GM23338 (cell line): ENCODE results near the gene ARMC5. TPM values are rescaled to one million over a fixed set of nuclear protein-coding genes. Genes with fewer than 3 reads are reported as not detected.

Source experiments
- ATAC-seq: fragments of 200-7000 bp; cut with Tn5 transposase; 3 replicates; pipeline ENCODE4 v1.9.1; 2020
- DNase-seq: peaks from one replicate; pipeline ENCODE4 v3.0.0-alpha.2; 2015; ENCODE audit warnings: low spot score
- H2AFZ ChIP-seq: fragments of 200-600 bp; sonication (generic); 2 replicates; pipeline ENCODE4 v1.8.0; 2016; ENCODE audit warnings: antibody characterized with exemption, mild to moderate bottlenecking, moderate library complexity
- H3F3A ChIP-seq: fragments of 200-600 bp; sonication (generic); replicated peaks from 2 replicates; pipeline ENCODE4 v1.8.0; 2017; ENCODE audit warnings: antibody characterized with exemption, mixed run types, low read depth
- H3K27ac ChIP-seq: fragments of 200-600 bp; sonication (generic); 2 replicates; pipeline ENCODE4 v1.6.1; 2016; ENCODE audit warnings: low read depth
- H3K27me3 ChIP-seq: fragments of 200-600 bp; sonication (generic); 2 replicates; pipeline ENCODE4 v1.8.0; 2016; ENCODE audit warnings: mild to moderate bottlenecking, mixed run types, moderate library complexity; ENCODE audit not compliant: insufficient read depth
- H3K36me3 ChIP-seq: fragments of 200-600 bp; sonication (generic); 2 replicates; pipeline ENCODE4 v1.8.0; 2016; ENCODE audit warnings: mild to moderate bottlenecking; ENCODE audit not compliant: insufficient read depth
- H3K4me1 ChIP-seq: fragments of 200-600 bp; sonication (generic); 2 replicates; pipeline ENCODE4 v1.8.0; 2016; ENCODE audit warnings: mild to moderate bottlenecking, moderate library complexity; ENCODE audit not compliant: insufficient read depth
- H3K4me2 ChIP-seq: fragments of 200-600 bp; sonication (generic); 2 replicates; pipeline ENCODE4 v1.7.1; 2017; ENCODE audit warnings: mixed run types
- H3K4me3 ChIP-seq: fragments of 200-600 bp; sonication (generic); 2 replicates; pipeline ENCODE4 v1.6.1; 2016; ENCODE audit warnings: mixed run types
- H3K79me2 ChIP-seq: fragments of 200-600 bp; sonication (generic); replicated peaks from 2 replicates; pipeline ENCODE4 v1.8.0; 2017; ENCODE audit warnings: mild to moderate bottlenecking; ENCODE audit not compliant: insufficient read depth
- H3K9me2 ChIP-seq: fragments of 200-600 bp; sonication (generic); 2 replicates; pipeline ENCODE4 v1.8.0; 2017; ENCODE audit not compliant: insufficient read depth
- H4K20me1 ChIP-seq: fragments of 200-600 bp; sonication (generic); replicated peaks from 2 replicates; pipeline ENCODE4 v1.8.0; 2017; ENCODE audit warnings: mild to moderate bottlenecking; ENCODE audit not compliant: insufficient read depth
- H3K27ac Mint-ChIP-seq: 2 replicates; pipeline ENCODE4 v1.8.0; 2020; ENCODE audit warnings: inconsistent platforms, mild to moderate bottlenecking, moderate library complexity, mixed read lengths
- H3K27me3 Mint-ChIP-seq: 3 replicates; pipeline ENCODE4 v1.8.0; 2022; ENCODE audit warnings: low read depth, mild to moderate bottlenecking, moderate library complexity, mixed read lengths, inconsistent platforms; ENCODE audit not compliant: insufficient read depth, poor library complexity
- H3K36me3 Mint-ChIP-seq: 3 replicates; pipeline ENCODE4 v1.8.0; 2021; ENCODE audit warnings: low read depth, mild to moderate bottlenecking, inconsistent platforms, moderate library complexity, mixed read lengths
- H3K4me1 Mint-ChIP-seq: 3 replicates; pipeline ENCODE4 v1.8.0; 2020; ENCODE audit warnings: mild to moderate bottlenecking, inconsistent platforms, mixed read lengths
- H3K4me3 Mint-ChIP-seq: 3 replicates; pipeline ENCODE4 v1.8.0; 2021; ENCODE audit warnings: moderate library complexity, mild to moderate bottlenecking, inconsistent platforms, mixed read lengths
- H3K9me3 Mint-ChIP-seq: 3 replicates; pipeline ENCODE4 v1.8.0; 2020; ENCODE audit warnings: moderate library complexity, mild to moderate bottlenecking, inconsistent platforms, mixed read lengths
- CREB1 ChIP-seq: fragments of 250-450 bp; sonication (Bioruptor Pico); IDR thresholded peaks from 2 replicates; pipeline ENCODE4 v1.5.0; 2020; ENCODE audit warnings: low read depth, mild to moderate bottlenecking, moderate library complexity
- CTCF ChIP-seq, 2 experiments: fragments of 200-600 bp in 1 of 2; sonication (generic) in 1 of 2; conservative IDR thresholded peaks; 2 replicates each; pipeline versions ENCODE4 v1.5.1 to v1.6.1; 2016 to 2017; ENCODE audit warnings: antibody characterized with exemption in 2 of 2, low read depth in 2 of 2, mild to moderate bottlenecking in 2 of 2, moderate library complexity in 1 of 2
- EZH2 ChIP-seq: fragments of 200-600 bp; sonication (generic); IDR thresholded peaks from one replicate; pipeline ENCODE4 v1.8.0; 2017; ENCODE audit warnings: antibody characterized with exemption, mild to moderate bottlenecking, low read depth; ENCODE audit not compliant: unreplicated experiment
- EZH2phosphoT487 ChIP-seq: fragments of 200-600 bp; sonication (generic); IDR thresholded peaks from one replicate; pipeline ENCODE4 v1.8.1; 2018; ENCODE audit warnings: antibody characterized with exemption; ENCODE audit not compliant: unreplicated experiment
- JUNB ChIP-seq: IDR thresholded peaks from one replicate; pipeline ENCODE4 v1.6.1; 2016; ENCODE audit warnings: antibody characterized with exemption; ENCODE audit not compliant: unreplicated experiment
- NANOG ChIP-seq: IDR thresholded peaks from 2 replicates; pipeline ENCODE4 v1.6.1; 2016; ENCODE audit warnings: antibody characterized with exemption, borderline replicate concordance
- POLR2AphosphoS5 ChIP-seq: IDR thresholded peaks from 2 replicates; pipeline ENCODE4 v1.6.1; 2016; ENCODE audit warnings: antibody characterized with exemption, low read depth
- REST ChIP-seq: IDR thresholded peaks from one replicate; pipeline ENCODE4 v1.6.1; 2018; ENCODE audit warnings: antibody characterized with exemption; ENCODE audit not compliant: unreplicated experiment
- STAT1 ChIP-seq: IDR thresholded peaks from one replicate; pipeline ENCODE4 v1.6.1; 2016; ENCODE audit warnings: antibody characterized with exemption; ENCODE audit not compliant: unreplicated experiment
- ZNF114 ChIP-seq: fragments of 250-450 bp; sonication (Bioruptor Pico); IDR thresholded peaks from 2 replicates; pipeline ENCODE4 v1.5.0; 2020; ENCODE audit warnings: mild to moderate bottlenecking, moderate library complexity
- ZNF331 ChIP-seq: fragments of 250-450 bp; sonication (Bioruptor Pico); IDR thresholded peaks from 2 replicates; pipeline ENCODE4 v1.5.0; 2020; ENCODE audit warnings: low read depth, mild to moderate bottlenecking, moderate library complexity
- ZNF462 ChIP-seq: fragments of 250-450 bp; sonication (Bioruptor Pico); IDR thresholded peaks from 2 replicates; pipeline ENCODE4 v1.5.0; 2020; ENCODE audit warnings: mild to moderate bottlenecking, moderate library complexity
- polyA plus RNA-seq: library from polyadenylated mRNA; unstranded; fragments of >200 nt; fragmentation: Nextera tagmentation; extraction: Ambion mirVana; gene quantifications from 2 replicates; pipeline ENCODE4 v1.2.1, GENCODE V29; 2016
- total RNA-seq: library from RNA; depleted of rRNA; stranded (reverse); fragments of >200 nt; shearing (Covaris generic); gene quantifications from 2 replicates; pipeline ENCODE4 v1.2.3, GENCODE V29; 2014
- TF ChIP-seq, protein P1 (sequence below): IDR thresholded peaks from 2 replicates; pipeline ENCODE4 v1.6.1; 2016; ENCODE audit warnings: antibody characterized with exemption

ARMC5 gene
- total and polyA plus RNA-seq, 2 experiments from 2014 or later: 5.9 to 11.3 TPM

DNA sequence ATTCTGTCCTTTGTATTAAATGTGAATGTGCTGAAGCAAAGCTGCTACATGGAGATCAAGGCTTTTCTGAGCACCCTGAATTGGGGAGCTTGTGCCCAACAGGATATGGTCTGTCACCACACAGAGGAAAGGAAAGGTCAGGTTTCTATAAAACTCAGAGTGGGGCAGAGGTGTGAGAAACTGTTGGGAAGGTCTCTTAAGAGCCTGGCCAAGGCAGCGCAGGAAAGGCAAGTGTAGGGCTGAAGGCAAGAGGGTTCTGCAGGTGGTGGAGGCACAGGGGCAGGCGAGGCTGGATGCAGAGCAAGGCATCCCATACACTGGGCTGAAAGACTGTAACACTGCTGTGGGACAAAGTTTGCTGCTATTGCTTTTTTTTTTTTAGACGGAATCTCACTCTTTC is 39.3 kb upstream of the ARMC5 start:
- H2AFZ ChIP-seq: no peak overlapping the region
- H3K4me1 Mint-ChIP-seq: no peaks in the 10 kb centered on the region
- peaks cover 13% of the 10 kb centered on the region for H3K27me3 Mint-ChIP-seq
- H3K9me2 ChIP-seq: no peaks in the 10 kb centered on the region
- no peaks in the 10 kb centered on the region for H3K36me3 Mint-ChIP-seq
- no peak overlapping the region for H3K27ac Mint-ChIP-seq
- peaks cover 2% of the 10 kb centered on the region; the same call in 2 of the 3 replicates for H3K9me3 Mint-ChIP-seq
- no peaks in the 10 kb centered on the region for H3K79me2 ChIP-seq
- no peaks in the 10 kb centered on the region for H3F3A ChIP-seq
- TF ChIP-seq JUNB: no peak
- TF ChIP-seq STAT1: no peak
- TF ChIP-seq ZNF114: no peak
- TF ChIP-seq, protein P1, sequence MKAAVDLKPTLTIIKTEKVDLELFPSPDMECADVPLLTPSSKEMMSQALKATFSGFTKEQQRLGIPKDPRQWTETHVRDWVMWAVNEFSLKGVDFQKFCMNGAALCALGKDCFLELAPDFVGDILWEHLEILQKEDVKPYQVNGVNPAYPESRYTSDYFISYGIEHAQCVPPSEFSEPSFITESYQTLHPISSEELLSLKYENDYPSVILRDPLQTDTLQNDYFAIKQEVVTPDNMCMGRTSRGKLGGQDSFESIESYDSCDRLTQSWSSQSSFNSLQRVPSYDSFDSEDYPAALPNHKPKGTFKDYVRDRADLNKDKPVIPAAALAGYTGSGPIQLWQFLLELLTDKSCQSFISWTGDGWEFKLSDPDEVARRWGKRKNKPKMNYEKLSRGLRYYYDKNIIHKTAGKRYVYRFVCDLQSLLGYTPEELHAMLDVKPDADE: no peak
- TF ChIP-seq CREB1 (CRISPR knock-in tag): no peak
- TF ChIP-seq REST: no peak
- no peak for TF ChIP-seq CTCF (conservative IDR thresholded peaks at IDR 0.05; ENCODE audit: low read depth in 2 of 2)
- no peak for TF ChIP-seq POLR2AphosphoS5
- TF ChIP-seq EZH2phosphoT487: no peak
- TF ChIP-seq NANOG: no peak
- no peak for TF ChIP-seq ZNF462 (CRISPR knock-in tag)
- no peak for TF ChIP-seq EZH2
- TF ChIP-seq ZNF331 (CRISPR knock-in tag): no peak
- H3K36me3 ChIP-seq: no peaks in the 10 kb centered on the region
- no peaks in the 10 kb centered on the region for H4K20me1 ChIP-seq
- no peak overlapping the region for H3K27ac ChIP-seq
- no peak overlapping the region for H3K4me3 Mint-ChIP-seq
- no peaks in the 10 kb centered on the region for H3K4me1 ChIP-seq
- DNase-seq (no peak), ATAC-seq (no peak)
- no peaks in the 10 kb centered on the region for H3K27me3 ChIP-seq
- H3K4me2 ChIP-seq: no peak overlapping the region
- H3K4me3 ChIP-seq: no peak overlapping the region
